ENCODE results near the gene MICAL2.

The MICAL2 gene

GRCh38 chr11:12118949-12119348, 8.6 kb downstream of the MICAL2 start:
- DNase-seq: no peak

GRCh38 chr11:12119502-12119901, 9.1 kb downstream of the MICAL2 start:
- no peak for DNase-seq

GRCh38 chr11:12120031-12121008, 9.9 kb downstream of the MICAL2 start:
- DNase-seq: no peak

GRCh38 chr11:12121011-12121410, 10.6 kb downstream of the MICAL2 start:
- no peak for DNase-seq

GRCh38 chr11:12121517-12121916, 11.1 kb downstream of the MICAL2 start:
- DNase-seq: no peak

GRCh38 chr11:12122083-12122482, 11.7 kb downstream of the MICAL2 start:
- DNase-seq: no peak

- no peak for DNase-seq
Measured at GRCh38 chr11:12123273-12123672, 12.9 kb downstream of the MICAL2 start.

- no peak for DNase-seq
Measured at GRCh38 chr11:12123799-12124198, 13.4 kb downstream of the MICAL2 start.

GRCh38 chr11:12124306-12124705, 13.9 kb downstream of the MICAL2 start:
- no peak for DNase-seq

GRCh38 chr11:12125609-12126149, 15.3 kb downstream of the MICAL2 start:
- no peak for DNase-seq

- DNase-seq: no peak
Measured at GRCh38 chr11:12126344-12127019, 16.1 kb downstream of the MICAL2 start.

- no peak for DNase-seq
Measured at GRCh38 chr11:12127206-12127898, 17.0 kb downstream of the MICAL2 start.

GRCh38 chr11:12128301-12128751, 17.9 kb downstream of the MICAL2 start:
- DNase-seq: no peak

GRCh38 chr11:12129227-12129626, 18.8 kb downstream of the MICAL2 start:
- no peak for DNase-seq

- no peak for DNase-seq
Measured at GRCh38 chr11:12130180-12130980, 20.0 kb downstream of the MICAL2 start.

- no peak for DNase-seq
Measured at GRCh38 chr11:12131943-12132789, 21.8 kb downstream of the MICAL2 start.

- DNase-seq: no peak
Measured at GRCh38 chr11:12132790-12133145, 22.4 kb downstream of the MICAL2 start.

- no peak for DNase-seq
Measured at GRCh38 chr11:12133547-12134235, 23.3 kb downstream of the MICAL2 start.

- no peak for DNase-seq
Measured at GRCh38 chr11:12134236-12134585, 23.8 kb downstream of the MICAL2 start.

- DNase-seq: no peak
Measured at GRCh38 chr11:12135185-12135584, 24.8 kb downstream of the MICAL2 start.
